GM18520 (cell line): ENCODE measurements around the gene FNDC8.
"Not testable (repeated sequence)": the region's sequence is repeated elsewhere in the genome, so short reads cannot be mapped to it uniquely, and the experiment has no call there.

Experiments used
- ATAC-seq: cut with Tn5 transposase; IDR thresholded peaks from one replicate; pipeline ENCODE4 v1.9.1; 2021; ENCODE audit not compliant: unreplicated experiment

Gene FNDC8

DNA sequence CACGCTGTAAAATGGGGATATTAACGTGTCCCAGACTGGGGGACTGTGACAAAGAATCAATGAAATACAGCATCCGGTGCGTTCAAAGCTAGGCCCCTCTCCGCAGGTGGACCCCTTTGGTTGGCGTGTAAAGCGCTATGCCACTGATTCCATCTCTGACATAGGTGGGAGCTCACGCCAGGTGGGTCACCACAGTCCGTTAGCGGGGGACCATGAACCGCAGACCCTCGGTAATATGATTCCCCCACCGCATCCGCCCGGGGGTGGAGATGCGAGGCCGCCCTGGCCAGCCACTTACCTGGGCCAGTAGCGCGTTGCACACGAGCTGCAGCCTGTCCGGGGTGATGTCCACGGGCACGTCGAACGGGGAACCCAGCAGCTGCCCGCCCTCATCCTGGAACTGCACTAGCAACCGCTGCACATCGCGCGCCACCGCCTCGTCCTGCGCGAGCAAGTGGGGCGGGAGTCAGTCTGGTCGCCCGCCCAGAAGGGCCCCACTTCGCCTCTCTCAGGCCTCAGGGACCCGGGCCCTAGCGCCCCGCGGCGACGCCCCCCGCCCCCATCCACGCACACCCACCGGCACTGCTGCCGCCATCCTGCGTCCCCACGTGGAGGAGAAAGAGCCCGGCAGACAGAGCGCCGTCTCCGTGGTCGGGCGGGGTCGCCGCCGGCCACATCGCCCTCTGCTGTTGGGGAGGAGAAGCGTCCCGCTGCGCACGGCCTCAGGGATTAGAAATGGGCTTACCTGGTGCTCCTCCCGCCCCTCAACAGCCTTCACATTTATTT lies 20.5 kb downstream of the FNDC8 start, which contains the start of gene NLE1:
TSS of gene NLE1 (minus strand) at position 623 of the 786 bp plus-strand sequence. CDS start at position 595, 28 bp downstream.
- peak; percentile 79 for ATAC-seq

DNA sequence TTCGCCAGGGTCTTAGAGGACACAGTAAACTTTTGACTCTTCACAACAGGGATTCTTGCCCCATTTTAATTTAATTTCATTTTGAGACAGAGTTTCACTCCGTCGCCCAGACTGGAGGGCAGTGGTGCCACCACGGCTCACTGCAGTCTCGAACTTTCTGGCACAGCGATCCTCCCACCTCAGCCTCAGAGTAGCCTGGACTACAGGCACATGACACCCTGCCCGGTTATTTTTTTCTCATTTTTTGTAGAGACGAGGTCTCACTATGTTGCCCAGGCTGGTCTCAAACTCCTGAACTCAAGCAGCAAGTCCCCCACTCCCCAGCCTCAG lies 21.0 kb downstream of the FNDC8 start:
- ATAC-seq = no peak

DNA sequence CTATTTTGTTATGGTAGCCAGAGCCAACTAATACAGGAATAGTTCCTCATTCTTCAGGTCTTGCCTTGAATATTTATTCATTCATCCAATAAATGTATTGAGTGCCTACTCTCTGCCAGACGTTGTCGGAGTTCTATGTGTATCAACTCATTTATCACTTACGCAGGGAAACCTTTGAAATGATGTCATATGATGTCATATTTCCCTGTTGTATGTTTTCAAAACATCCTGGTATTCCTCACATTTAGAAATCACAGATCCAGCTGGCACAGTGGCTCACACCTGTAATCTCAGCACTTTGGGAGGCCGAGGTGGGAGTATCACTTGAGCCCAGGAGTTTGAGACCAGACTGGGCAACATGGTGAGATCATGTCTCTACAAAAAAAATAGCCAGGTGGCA lies 23.4 kb downstream of the FNDC8 start:
- no peak for ATAC-seq

DNA sequence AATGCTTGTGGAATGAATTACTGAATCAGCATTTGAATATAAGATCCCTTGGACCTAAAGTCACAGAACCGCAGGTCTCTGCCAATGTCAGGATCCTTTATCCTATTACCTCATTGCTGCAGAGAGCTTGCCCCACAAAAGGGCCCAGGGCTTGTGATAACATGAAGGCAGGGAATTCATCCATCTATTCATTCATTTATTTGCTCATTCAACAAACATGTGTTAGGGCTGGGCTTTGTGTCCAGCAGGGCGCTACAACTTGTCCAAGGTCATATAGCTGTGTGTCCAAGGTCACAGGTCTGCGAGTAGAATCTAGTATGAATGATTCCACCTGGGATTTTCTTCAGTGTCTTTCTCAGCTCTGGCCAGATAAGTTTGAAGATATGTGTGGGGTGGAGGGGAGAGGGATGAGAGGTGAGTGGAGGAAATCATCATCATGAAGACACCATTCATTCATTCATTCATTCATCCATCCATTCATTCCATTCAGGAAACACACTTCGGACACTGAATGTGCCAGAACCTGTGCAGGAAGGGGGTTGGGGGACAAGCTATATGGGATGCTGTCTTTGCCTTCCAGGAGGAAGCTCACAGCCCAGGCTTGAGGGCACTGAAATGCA lies 24.9 kb downstream of the FNDC8 start:
- no peak for ATAC-seq

GRCh38 chr17:35147375-35147905 lies 26.0 kb downstream of the FNDC8 start, which contains the start of gene UNC45B:
TSS of gene UNC45B (plus strand) at chr17:35147817. CDS start at chr17:35148264, 447 bp downstream.
- ATAC-seq = no peak

DNA sequence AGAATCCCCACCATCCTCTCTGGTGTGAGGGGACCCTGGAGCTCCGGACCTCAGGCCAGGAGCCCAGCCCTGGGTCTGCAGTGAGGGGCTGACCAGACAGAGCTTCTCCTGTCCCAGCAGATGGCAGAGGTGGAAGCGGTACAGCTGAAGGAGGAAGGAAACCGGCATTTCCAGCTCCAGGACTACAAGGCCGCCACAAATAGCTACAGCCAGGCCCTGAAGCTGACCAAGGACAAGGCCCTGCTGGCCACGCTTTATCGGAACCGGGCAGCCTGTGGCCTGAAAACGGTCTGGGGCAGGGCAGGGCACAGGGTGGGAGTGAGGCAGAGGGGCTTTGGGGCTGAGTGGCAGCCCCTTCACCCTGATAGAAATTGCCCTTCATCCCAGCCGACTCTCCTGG lies 26.7 kb downstream of the FNDC8 start:
- no peak for ATAC-seq

GRCh38 chr17:35149941-35150340 lies 28.5 kb downstream of the FNDC8 start:
- no peak for ATAC-seq

DNA sequence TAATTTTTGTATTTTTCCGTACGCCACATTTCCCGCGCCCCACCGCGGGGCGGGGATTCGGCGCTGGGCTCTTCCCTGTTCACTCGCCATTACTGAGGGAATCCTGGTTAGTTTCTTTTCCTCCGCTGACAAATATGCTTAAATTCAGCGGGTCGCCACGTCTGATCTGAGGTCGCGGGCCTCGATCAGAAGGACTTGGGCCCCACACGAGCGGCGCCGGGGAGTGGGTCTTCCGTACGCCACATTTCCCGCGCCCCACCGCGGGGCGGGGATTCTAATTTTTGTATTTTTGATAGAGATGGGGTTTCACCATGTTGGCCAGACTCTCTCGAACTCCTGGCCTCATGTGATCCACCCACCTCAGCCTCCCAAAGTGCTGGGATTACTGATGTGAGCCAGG lies 29.7 kb downstream of the FNDC8 start:
- not testable (repeated sequence) for ATAC-seq

GRCh38 chr17:35152421-35153140 lies 31.2 kb downstream of the FNDC8 start:
- no peak for ATAC-seq

DNA sequence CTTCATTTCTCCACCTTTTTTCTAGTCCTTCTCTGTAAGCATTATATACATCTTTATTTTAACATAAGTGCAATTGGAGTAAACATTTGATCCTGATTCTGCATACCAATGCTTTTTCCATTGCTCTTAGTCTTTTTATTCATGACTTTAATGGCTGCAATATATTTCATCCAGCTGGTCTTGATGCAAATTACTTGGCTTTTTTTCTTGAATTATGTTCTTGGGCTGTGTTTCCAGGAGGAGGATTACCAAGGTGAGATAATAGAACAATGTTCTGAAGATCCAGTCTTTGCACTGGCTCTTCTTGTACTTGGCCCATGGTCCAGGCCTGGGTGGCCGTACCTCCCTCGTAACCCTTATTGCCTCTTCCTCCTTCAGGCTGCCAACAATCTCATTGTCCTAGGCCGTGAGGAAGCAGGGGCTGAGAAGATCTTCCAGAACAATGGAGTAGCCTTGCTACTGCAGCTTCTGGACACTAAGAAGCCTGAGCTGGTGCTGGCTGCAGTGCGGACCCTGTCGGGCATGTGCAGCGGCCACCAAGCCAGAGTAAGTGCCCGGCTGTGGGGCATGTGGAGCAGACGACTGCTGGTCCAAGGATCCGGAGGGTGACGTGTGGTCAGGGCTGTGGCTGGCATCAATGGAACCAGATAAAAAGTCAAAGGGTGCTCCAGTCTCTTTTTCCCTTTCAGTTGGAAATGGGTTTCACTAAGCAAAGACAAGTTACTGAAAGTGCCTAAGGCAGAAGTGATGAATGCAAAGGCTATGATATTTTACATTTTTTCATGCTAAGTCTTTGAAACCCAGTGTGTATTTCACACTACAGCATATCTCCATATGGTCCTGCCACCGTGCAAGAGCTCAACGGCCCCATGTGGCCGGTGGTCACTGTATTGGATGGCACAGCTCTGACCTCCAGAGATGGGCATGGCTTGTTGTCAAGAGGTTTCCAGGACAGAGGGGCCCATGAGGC lies 33.1 kb downstream of the FNDC8 start:
- no peak for ATAC-seq

GRCh38 chr17:35155246-35155645 lies 33.8 kb downstream of the FNDC8 start:
- no peak for ATAC-seq

DNA sequence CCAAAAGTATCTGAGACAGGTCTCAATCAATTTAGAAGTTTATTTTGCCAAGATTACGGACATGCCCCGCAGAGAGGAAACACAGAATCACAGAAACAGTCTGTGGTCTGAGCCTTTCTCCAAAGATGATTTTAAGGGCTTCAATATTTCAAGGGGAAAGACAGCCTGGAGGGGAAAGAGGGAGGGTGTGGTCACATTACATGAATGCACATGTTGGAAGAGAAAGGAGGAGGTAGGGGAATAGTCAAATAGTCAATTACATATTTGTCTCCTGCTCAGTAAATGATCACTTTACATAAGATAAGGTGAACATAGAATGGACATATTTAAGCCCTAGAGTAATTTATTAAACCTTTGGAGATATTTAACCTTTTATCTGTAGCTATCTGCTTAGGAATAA lies 38.5 kb downstream of the FNDC8 start:
- no peak for ATAC-seq

DNA sequence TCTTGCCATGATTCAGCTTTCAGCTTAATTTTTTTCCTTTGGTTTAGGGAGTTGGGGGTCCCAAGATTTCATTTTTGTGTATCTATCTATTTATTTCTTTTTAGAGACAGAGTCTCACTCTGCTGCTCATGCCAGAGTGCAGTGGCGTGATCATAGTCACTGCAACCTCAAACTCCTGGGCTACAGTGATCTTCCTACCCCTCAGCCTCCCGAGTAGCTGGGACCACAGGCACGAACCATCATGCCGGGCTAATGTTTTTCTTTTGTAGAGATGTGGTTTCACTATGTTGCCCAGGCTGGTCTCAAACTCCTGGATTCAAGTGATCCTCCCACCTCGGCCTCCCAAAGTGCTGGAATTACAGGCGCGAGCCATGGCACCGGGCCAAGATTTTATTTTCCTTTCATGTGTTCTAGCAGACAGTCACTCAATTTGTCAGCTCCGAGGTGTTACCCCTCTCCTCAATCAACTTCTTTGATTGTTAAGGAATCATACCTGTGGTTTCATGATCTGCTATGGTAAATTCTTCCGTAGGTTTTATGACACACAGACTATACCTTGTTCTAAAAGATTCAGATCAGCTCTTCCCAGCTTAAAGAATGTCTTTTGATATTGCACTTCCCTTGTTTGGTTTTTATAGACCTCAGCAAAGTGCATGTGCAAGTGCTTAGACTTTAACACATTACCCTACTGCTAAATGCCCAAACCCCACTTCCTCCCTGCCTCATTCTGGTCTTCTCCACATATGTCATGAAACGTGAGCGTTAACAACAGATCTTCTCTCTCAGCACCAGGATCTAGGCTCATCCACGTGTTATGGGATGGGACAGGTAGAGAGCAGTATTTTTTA lies 39.2 kb downstream of the FNDC8 start:
- no peak for ATAC-seq

DNA sequence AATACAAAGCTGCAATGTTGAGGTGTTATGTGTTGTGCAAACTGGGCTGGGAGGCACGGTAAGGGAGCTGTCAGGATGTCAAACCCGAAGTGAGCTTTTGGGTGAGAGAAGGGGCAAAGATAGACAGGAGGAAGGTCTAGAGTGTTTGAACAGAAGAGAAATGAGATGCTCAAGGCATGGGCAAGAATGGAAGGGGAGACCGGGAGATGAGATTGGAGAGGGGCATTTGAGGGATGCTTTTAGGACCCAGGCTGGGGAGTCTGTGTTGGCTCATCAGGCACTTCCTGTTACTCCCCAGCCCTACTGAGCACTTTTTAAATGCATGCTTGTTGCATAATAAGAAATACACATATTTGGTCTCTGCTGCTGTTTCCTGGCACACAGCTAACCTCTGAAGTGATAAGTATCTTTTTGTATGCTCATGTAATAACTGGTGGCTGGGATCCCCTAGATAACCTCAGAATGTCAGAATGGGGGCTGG lies 39.9 kb downstream of the FNDC8 start:
- no peak for ATAC-seq

DNA sequence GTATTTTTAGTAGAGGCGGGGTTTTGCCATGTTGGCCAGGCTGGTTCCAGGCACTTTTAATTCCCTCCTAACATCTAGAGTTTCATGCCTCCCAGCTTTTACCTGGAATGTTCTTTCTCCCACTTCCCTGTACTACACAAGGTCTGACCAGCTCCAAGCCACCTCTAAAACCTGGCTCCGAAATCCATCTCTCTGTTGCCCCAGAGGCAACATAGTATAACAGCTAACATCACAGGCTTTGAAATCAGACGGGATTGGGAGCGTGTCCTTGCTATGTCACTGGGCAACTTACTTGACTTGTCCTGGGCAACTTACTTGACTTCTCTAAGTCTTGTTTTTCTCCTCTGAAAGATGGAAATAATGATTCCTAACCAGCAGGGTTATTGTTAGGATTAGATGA lies 41.3 kb downstream of the FNDC8 start:
- no peak for ATAC-seq

DNA sequence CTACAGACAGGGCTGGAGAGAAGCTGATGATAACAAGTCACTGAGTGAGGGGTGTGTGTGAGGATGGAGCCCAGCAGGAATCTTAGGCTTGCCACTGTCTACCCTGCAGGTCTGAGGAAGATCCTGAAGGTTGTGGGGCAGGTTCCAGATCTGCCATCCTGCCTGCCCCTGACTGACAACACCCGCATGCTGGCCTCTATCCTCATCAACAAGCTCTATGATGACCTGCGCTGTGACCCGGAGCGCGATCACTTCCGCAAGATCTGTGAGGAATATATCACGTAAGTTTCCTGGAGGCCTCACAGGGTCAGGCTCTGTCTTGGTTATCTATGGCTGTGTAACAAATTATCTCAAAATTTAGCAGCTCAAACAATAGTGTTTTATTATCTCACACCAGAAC lies 42.5 kb downstream of the FNDC8 start:
- ATAC-seq = no peak

DNA sequence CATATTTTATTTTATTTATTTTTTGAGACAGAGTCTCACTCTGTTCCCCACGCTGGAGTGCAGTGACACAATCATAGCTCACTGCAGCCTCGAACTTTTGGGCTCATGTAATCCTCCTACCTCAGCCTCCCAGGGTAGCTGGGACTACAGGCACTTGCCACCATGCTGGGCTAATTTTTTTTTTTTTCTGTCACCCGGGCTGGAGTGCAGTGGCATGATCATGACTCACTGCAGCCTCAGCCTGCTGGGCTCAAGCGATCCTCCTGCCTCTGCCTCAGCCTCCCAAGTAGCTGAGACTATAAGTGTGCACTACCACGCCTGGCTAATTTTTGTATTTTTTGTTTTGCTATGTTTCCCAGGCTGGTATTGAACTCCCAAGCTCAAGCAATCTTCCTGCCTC lies 43.3 kb downstream of the FNDC8 start:
- no peak for ATAC-seq

DNA sequence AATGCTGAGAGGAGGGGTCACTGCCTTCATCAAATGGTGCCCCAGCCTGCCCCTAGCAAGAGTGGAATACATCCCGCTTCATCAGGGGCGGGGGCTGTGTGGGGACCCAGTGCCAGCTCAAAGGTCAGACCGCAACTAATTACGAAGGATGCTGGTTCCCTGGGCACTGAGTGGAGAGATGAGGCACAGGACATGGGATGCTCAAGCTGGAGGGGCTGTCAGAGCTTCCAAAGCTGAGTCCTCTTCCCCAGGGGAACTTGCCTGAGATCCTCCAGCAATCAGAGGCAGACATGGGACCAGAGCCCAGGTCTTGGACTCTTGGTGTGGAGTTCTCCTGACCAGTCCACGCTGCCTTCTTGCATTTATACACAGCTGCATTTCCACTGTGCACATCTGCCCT lies 45.1 kb downstream of the FNDC8 start:
- ATAC-seq = no peak

DNA sequence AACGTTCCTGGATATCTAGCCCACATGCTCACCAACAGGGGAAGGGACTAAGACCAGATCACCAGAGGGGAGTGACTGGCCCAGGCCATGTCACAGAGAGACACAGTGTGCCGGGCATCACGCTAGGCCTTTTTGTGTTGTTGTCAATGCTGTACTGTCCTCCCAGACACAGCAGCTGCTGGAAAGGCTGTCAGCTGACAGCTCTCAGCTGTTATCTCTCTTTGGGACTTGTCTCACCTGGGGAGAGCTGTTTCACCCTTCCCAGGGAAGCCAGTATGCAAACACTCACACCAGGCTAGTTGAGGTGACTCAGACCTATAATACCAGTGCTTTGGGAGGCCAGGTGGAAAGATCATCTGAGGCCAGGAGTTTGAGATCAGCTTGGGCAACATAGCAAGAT lies 45.6 kb downstream of the FNDC8 start:
- ATAC-seq = no peak

DNA sequence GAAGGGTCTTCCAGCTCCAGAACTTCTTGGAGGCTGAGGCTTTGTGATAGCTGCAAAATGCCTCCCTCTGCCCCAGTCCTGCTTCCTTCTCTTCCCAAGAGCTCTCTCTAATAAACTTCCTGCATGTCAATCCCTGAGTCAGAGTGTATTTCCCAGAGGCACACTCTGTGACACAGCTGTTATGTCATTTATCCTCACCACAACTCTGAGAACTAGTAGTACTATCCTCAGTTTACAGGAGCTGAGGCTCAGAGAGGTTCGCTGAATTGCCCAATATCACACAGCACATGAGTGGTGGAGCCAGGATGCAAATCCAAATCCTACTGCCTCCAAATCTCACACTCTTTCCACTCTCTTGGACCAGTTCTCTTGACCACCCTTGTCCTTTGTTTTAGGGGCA lies 46.3 kb downstream of the FNDC8 start:
- ATAC-seq = no peak
